NOMO-1 treated with DMSO at 0.1 percent for 48 hours (cell line): Measurements from ENCODE around the gene TMEM126A.
"Not testable (repeated sequence)": the region's sequence is repeated elsewhere in the genome, so short reads cannot be mapped to it uniquely, and the experiment has no call there.

Experiments
- DNase-seq: peaks from one replicate; lab custom pipeline; 2025; ENCODE audit not compliant: unreplicated experiment; lab: John Stamatoyannopoulos, UW

TMEM126A gene

DNA sequence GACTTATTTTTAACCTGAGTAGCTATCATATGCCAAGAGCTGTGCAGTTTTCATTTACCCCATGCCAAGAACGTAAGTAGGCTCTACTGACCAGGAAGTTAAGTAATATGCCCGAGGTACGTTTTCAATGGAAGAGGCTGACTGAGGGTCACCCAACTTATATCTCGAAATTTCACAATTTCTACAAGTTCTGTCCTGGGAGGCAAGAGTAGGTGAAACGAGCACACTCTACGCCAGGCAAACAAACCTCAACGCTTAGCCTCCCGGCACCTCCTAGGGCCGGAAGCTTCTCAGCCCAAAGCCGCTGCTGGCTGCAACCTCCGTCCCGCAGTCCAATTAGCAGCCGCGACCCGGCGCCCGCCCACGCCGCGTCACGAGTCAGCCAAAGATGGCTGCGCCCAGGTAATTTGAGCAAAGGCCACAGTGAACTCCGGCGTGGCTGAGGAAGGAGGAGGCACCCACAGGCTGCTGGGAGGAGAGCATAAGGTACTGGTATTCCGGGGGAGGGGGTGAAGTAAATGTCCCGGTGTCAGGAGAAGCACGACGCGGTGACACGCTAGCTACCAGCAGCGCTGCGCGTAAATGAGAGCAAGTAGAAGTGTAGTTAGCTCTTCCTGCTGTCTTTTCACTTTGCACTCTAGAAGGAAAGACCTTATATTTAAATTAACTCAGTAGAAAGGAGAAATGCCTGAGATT lies at the start of gene TMEM126A:
TMEM126A (plus strand) TSS at position 364 of the 696 bp plus-strand sequence. CDS start 2,289 bp downstream, outside the sequence.
- peak; percentile 83 for DNase-seq

DNA sequence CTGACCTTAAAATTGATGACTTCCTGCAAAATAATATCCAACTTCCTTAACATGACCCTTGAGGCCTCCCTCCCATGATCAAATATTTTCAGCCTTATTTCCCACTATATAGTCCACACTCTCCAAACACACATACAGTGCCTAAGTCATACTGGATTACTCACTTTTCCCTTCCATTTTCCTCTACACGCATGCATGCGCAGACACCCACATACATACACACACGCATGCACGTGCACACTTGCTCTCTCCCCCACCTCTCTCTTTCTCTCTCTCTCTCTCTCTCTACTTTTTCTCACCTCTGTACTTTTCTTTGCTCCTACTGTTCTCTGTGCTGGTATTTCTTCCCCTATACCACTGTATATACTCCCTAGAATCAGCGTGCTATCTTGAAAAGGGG lies 48.7 kb upstream of the TMEM126A start:
- DNase-seq: no peak

DNA sequence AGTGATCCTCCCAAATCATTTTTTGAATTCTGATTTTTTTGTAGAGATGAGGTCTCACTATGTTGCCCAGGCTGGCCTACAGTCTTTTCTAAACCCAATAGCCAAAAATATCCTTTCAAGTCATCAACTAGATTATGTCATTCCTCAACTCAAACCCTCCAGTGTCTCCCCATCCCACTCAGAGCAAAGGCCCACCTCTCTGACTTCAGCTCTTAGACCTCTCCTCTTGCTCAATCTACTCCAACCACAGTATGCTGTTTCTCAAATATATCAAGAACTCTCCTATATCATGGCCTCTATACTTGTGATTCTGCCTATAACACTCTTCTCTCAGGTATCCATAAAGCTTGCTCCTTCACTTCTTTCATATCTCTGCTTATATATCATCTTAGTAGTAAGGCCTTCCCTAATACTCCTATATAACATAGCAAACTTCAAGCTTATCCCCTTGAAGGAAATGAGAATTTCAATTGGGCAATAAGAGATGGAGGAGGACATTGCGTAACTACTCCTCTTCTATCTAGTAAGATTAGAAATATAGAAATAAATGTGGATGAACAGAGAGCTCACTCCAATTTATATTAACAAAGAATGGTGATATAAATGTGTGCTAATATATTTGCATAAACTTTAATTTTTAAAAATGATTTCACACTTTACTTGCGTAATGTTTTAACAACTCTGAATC lies 45.1 kb upstream of the TMEM126A start:
- peak; percentile 42 for DNase-seq

DNA sequence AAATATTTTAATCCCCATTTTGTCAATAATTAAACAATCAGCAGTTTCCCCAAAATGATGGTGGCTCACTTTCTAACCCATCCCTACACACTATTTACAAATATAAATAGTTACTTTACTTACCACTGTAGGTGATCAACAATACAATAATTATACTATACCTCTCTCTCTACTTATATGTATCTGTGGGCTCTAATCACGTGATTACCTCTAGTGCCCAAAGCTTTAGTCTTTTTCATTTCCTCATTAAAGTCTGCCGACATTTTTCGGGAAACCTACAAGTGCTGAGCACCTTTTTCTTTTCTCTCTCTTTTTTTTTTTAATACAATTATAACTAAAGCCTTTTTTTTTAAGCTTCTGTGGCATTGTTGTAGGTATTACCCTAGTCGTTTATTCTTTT lies 44.5 kb upstream of the TMEM126A start:
- DNase-seq: peak; percentile 6

DNA sequence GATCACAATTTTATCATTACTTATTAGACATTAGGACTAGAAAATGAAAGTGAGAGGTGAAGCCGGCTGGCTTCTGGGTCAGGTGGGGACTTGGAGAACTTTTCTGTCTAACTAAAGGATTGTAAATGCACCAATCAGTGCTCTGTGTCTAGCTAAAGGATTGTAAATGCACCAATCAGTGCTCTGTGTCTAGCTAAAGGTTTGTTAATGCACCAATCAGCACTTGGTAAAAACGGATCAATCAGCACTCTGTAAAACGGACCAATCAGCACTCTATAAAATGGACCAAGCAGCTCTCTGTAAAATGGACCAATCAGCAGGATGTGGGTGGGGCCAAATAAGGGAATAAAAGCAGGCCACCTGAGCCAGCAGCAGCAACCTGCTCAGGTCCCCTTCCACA lies 41.5 kb upstream of the TMEM126A start:
- not testable (repeated sequence) for DNase-seq

DNA sequence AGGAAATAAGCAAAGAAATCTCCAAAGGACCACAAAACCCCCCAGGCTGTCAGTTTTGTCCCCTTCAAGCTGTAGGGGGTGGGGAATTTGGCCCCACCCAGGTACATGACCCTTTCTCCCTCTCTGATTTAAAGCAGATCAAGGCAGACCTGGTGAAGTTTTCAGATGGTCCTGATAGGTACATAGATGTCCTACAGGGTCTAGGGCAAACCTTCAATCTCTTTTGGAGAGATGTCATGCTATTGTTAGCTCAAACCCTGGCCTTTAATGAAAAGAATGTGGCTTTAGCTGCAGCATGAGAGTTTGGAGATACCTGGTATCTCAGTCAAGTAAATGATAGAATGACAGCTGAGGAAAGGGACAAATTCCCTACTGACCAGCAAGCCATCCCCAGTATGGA lies 39.1 kb upstream of the TMEM126A start:
- DNase-seq: not testable (repeated sequence)

DNA sequence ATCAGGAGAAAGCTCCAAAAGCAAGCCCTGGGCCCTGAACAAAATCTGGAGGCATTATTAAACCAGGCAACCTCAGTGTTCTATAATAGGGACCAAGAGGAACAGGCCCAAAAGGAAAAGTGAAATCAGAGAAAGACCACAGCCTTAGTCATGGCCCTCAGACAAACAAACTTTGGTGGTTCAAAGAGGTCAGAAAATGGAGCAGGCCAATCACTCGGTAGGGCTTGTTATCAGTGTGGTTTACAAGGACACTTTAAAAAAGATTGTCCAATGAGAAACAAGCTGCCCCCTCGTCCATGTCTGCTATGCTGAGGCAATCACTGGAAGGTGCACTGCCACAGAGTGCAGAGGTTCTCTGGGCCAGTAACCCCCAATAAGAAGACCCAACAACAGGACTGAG lies 38.5 kb upstream of the TMEM126A start:
- DNase-seq: not testable (repeated sequence)

DNA sequence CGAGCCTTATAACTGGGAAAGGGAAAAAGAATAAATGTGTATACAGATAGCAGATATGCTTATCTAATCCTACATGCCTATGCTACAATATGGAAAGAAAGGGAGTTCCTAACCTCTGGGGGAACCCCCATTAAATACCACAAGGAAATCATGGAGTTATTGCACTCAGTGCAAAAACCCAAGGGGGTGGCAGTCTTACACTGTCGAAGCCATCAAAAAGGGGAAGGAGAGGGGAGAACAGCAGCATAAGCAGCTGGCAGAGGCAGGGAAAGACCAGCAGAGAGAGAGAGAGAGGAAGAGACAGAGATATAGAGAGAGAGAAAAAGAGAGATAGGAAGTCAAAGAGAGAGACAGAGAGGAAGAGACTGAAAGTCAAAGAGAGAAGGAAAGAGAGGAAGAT lies 36.1 kb upstream of the TMEM126A start:
- DNase-seq: peak; percentile 3

DNA sequence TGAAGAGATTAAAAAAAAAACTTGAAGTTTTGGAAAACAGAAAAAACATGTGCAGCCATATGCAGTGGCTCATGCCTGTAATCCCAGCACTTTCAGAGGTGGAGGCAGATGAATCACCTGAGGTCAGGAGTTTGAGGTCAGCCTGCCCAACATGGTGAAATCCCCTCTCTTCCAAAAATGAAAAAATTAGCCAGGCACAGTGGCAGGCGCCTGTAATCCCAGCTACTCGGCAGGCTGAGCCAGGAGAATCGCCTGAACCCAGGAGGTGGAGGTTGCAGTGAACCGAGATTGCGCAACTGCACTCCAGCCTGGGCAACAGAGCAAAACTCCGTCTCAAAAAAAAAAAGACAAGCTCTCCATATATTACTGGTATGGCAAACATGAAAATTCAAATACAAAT lies 28.3 kb upstream of the TMEM126A start:
- DNase-seq: no peak

DNA sequence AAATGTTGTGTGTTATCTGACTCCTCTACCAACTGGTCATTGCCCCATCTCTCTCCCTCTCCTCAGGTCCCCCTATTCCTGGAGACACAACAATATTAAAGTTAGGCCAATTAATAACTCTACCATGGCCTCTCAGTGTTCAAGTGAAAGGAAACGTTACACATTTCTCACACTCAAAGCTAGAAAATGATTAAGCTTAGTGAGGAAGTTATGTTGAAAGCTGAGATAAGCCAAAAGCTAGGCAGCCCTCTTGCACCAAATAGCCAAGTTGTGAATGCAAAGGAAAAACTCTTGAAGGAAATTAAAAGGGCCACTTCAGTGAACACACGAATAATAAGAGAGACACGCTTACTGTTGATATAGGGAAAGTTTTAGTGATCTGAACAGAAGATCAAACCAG lies 27.5 kb upstream of the TMEM126A start:
- DNase-seq: no peak

DNA sequence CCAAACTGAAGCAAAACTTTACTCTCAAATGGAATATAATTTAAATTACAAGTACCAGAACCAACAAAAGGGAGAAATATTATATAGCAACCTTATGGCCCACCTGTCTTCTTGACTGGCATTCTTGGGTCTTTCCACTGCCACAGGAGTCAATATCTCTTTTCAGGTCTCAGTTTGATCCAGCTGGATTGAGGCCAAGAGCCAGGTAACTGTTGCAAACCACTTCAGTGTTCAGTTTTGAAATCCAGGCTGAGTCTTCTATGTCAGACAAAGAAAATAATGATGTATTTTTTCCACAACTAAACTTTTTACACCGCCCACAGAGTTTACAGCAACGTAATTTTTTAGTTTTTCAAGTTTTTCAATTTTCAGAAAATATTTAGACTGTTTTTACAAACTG lies 21.3 kb upstream of the TMEM126A start:
- DNase-seq: no peak

DNA sequence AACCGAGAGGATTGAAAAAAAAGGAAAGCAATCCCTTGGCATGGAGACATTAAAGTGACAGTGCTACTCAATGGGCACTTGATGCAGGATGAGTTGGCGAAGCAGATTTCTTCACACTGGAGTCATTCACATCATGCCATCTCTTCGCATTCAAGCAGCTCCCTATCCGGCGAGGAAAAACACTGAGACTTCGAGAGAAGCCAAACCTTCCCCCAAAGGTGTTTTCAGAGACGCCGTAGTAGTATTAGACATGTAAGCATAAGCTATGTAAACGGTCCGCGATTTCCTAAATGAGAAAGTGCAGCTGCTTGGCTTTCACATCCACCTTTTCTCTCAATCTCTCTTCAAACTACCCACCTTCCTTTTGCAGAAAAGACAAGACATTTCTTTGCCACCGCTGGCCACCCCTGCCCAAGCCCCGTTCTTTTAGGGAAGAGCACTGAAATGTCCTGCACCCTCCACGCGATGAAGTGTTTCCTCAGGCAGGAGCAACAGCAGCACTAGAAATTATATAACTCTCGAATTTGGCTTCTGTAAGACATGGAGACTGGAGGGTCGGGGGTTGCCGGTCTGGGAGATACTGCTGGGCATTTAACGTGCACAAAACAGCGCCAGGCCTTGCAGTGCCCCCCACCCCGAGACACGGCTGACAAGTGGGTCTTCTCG lies 20.3 kb upstream of the TMEM126A start, which contains the start of gene DLG2:
DLG2 (minus strand) TSS at position 13 of the 666 bp plus-strand sequence.
- DNase-seq: peak; percentile 14

DNA sequence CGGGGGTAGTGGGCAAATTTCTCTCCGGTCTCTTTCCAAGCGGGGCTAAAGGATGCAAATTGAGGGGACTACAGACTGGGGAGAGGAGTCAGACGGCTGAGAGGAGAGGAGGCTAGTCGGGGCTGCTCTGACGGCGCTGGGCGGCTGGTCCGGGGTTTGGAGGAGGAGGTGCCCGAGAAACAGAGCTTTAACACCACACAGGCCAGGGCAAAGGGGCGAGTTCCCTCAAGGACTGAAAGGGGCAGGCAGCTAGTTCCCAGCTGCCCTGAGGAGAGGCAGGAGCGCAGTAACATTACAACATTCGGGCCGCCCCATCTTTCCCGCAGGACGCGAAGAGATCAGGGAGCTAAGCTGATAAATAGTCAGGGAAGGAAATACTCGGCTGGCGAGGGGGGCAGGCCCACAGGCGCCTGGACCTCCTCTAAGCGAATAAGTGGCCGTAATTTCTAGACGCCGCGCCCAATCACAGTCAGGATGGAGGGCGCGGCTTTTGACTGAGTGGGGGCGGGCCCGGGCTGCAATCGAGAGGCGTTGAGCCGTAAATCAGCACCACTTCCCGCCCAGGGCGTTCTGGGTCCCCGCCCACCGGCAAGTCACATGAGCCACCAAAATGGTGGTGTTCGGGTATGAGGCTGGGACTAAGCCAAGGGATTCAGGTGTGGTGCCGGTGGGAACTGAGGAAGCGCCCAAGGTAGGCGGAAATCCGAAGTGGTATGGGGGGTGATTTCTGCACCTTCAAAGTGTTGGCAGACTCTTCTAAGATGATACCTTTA lies 19.6 kb upstream of the TMEM126A start, which contains the start of gene TMEM126B:
TMEM126B (plus strand) TSS at position 596 of the 773 bp plus-strand sequence; CDS start at position 611, 15 bp downstream.
- peak; percentile 98 for DNase-seq

DNA sequence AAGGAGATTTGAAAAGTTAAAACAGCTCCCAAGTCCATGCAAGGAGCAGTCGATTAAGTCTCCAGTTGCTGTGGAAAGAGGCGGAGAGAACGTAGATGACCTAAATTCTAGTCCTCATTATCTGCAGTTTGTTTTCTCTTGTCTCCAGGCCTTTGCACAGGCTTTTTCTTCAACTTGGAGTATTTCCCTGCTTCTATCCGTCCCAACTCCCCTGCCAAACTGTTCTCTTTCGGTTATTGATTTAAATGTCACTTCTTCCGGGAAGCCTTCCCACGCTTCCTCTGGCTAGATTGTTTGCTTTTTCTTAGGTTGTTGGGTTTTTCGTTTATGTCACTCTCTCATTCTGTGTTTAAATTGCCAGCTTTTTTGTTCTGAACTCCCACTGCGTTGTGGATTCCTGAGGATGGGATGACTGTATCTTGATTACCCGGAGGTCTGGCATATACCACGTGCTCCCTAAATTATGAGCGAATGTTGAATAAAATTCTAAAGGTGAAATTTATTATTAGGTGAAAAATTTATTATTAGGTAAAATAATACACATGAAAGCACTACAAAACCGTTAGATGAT lies 18.9 kb upstream of the TMEM126A start:
- no peak for DNase-seq

DNA sequence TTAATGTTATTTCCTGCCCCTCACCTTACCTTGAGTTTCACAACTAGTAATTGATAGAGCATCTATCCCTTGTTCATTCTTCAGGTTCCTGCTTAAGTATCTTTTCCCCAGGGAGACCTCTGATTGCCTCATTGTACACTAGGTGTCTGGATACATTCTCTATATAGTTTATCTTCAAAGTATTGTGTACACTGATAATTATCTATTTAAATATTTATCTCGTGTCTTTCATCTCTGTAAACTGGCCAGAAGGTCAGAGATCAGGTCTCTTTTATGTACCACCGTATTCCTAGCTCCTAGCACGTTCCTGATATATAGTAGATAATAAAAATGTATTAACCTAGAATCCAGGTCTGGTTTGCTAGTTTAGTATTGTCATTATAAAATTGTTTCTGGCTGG lies 13.0 kb upstream of the TMEM126A start:
- no peak for DNase-seq

DNA sequence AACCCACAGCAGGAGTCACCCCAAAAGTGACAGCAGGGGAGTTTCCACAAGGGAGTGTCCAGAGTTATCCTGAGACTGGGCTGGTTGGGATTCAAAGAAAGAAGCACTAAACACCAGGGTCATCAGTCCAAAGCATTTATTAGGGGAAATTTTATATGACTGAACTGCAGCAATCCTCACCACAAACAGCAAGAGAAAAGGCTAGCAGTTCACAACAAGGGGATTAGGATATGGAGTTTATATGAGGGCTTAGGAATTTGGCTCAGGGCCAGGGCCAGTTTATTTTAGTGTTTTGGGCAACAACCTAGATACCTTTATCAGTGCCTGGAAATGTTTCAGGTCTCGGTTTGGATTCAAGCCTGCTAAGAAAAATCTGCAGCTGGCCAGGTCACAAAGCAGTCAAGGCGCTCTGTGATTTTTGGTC lies 4.6 kb upstream of the TMEM126A start:
- no peak for DNase-seq

DNA sequence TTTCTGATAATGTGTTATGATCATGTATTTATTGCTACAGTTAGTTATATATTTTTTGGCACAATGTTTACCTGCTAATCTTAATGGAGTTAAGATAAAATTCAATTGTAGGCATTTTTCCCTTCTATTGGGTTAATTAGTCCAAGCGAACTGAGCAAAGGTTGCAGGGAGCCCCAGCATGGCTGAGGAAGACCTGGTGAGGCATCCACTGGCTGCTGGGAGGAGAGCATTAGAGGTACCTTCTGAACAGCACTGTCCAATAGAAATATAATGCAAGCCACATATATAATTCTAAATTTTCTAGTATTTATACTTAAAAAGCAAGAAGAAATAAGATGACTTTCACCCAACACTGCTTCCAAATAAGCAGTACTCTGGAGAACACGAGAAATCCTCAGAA lies 689 bp upstream of the TMEM126A start:
- peak; percentile 9 for DNase-seq

DNA sequence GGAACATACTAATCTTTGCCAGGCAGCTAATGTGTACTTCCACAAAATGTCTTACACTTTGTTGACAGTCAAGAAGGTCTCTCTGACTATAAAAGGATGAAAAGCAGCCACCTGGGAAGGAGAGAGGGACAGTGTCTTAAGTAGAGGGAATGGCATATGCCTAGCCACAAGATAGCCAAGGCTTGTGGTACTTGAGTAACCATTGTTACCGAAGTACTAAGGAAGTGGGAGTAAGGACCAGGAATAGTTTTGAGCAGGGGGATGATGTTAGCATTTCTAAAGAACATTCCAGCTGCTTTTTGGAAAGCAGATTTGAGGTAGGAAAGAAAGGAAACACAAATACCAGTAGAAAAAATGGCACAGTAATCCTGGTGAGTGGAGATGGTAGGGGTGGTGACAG lies 3.4 kb downstream of the TMEM126A start:
- DNase-seq: no peak

DNA sequence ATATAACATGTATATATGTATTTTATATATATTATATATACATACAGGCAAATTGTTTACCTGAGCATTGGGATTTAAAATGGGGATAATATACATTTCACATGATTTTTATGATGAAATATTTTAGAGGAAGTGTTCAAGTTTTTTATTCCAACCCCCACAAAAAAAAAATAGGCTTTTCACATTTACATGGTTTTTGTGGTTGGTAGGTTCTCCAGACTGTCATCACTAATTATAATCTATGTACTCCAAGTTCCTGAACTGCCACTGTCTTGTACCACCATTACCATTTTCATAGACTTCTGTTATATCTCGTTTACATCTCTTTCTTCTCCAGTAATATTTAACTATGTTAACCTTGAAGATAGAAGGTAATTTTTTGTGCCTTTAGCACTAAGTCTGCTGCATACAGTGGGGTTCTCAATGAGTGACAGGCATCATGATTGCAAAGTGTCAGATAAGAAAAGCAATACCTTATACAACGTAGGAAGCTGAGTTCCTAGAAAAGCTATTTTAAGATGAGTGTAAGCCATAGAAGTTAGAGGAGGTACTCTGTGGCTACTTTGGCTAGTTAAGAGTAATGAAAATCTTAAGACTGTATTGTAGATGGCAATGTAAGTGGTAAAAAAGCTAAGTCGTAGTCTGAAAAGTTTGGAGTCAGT lies 5.2 kb downstream of the TMEM126A start:
- DNase-seq: peak; percentile 83

DNA sequence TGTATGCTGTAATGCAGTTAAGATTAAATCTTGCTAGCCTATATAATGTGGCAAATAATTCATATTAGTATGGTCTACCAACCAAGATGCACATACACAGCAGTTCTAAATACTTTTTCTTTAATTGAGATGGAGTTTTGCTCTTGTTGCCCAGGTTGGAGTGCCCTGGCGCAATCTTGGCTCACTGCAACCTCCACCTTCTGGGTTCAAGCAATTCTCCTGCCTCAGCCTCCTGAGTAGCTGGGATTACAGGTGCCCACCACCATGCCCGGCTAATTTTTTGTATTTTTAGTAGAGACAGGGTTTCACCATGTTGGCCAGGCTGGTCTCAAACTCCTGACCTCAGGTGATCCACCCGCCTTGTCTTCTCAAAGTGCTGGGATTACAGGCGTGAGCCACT lies 6.6 kb downstream of the TMEM126A start:
- DNase-seq: not testable (repeated sequence)
